Measurements from ENCODE around the gene SLC7A8. TPM values are rescaled to one million over a fixed set of nuclear protein-coding genes. Genes with fewer than 3 reads are reported as not detected.

SLC7A8 gene
- total RNA-seq, 1 experiment from 2014 or later = not detected

DNA sequence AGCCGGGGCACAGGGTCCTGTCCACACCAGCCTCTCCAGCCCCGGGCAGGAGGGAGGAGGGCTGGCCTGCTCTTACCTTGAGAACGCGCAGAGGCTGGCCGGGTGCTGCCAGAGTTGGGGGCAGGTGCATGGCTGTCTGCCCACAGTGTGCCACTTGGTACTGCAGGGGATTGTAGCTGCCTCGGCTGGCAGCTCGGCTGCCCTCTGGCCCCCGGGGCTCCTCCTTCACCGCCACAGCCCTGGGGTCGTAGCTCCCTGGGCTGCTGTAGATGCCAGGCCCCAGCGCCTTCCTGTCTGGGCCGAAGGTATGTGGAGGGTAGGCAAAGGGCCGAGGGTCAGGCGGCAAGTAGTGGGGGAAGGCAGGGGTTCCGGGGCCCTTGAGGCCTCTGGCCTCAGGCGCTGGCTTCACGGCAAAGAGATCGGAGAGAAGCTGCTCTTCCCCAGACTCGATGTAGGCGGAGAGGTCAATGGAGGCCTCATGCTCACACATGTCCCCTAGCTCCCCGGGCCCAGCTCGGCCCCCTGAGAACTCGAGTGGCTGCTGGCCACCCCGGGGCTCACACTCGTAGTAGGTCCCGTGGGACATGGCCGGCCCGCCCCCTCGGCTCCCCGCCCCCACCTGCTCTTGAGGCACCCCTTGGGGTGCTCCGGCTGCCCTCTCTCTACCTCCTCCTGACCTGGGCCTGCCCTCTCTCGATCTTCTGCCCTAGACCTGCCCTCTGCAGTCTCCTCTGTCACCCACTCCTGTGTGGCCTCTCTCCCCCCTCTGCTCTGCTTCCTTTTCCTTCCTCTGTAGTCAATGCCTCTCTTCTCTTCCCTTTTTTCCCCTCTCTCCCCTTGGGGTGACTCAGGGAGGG lies 64.7 kb downstream of the SLC7A8 start, which contains the start of gene CEBPE:
Gene CEBPE, minus strand, starts transcription at position 750 of the 857 bp plus-strand sequence. Its CDS starts 164 bp downstream, at position 586.
- intact Hi-C loops (cut with micrococcal nuclease; ENCODE audit: unreplicated experiment) = no loop called here
- BruUV-seq (replicated peaks) = no TSS peak
- no peaks in the 10 kb centered on the region for H3K9me3 Mint-ChIP-seq (ENCODE audit: low read depth, unreplicated experiment)
- H3K4me1 Mint-ChIP-seq (ENCODE audit: low read depth, unreplicated experiment) = peaks cover 32% of the 10 kb centered on the region
- TF ChIP-seq, protein P1, sequence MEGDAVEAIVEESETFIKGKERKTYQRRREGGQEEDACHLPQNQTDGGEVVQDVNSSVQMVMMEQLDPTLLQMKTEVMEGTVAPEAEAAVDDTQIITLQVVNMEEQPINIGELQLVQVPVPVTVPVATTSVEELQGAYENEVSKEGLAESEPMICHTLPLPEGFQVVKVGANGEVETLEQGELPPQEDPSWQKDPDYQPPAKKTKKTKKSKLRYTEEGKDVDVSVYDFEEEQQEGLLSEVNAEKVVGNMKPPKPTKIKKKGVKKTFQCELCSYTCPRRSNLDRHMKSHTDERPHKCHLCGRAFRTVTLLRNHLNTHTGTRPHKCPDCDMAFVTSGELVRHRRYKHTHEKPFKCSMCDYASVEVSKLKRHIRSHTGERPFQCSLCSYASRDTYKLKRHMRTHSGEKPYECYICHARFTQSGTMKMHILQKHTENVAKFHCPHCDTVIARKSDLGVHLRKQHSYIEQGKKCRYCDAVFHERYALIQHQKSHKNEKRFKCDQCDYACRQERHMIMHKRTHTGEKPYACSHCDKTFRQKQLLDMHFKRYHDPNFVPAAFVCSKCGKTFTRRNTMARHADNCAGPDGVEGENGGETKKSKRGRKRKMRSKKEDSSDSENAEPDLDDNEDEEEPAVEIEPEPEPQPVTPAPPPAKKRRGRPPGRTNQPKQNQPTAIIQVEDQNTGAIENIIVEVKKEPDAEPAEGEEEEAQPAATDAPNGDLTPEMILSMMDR (IDR thresholded peaks at IDR 0.05; ENCODE audit: unreplicated experiment) = no peak
- H3K36me3 Mint-ChIP-seq (ENCODE audit: insufficient read depth, unreplicated experiment) = no peaks in the 10 kb centered on the region
- CTCF ChIA-PET = no interaction called here
- H3K4me3 Mint-ChIP-seq (ENCODE audit: low read depth, unreplicated experiment) = no peak within 1 kb of the TSS
- no peak within 1 kb of the TSS for H3K27ac Mint-ChIP-seq (ENCODE audit: unreplicated experiment)
- no peak for DNase-seq
- peaks cover 32% of the 10 kb centered on the region for H3K27me3 Mint-ChIP-seq (ENCODE audit: unreplicated experiment)

DNA sequence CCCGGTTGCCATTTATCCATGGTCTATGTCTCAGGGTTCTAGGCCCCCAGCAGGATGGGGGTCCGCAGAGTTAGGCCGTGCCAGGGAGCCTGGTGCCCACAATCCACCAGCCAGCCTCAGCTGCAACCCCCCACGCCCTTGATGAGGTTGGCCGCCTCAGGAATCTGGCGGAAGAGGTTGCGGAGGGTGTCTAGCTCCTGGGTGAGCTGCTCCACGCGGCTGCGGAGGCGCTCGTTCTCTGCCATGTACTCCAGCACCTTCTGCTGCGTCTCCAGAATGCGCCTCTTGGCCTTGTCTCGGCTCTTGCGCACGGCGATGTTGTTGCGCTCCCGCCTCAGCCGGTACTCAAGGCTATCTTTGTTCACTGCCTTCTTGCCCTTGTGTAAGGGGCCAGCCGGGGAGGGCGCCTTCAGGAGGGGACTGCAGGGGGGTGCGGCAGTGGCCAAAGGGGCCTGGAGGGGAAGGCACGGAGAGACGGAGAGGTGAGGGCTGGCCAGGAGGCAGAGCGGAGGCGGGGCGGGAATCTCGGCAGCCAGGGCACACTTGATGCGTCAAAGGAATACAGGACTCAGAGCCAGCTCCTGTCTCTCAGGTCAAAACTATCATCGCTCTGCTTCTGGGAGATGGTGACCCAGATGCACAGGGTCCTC lies 66.0 kb downstream of the SLC7A8 start:
- DNase-seq = no peak
- TF ChIP-seq, protein P1 (IDR thresholded peaks at IDR 0.05; ENCODE audit: unreplicated experiment) = no peak
- H3K4me3 Mint-ChIP-seq (ENCODE audit: low read depth, unreplicated experiment) = no peak overlapping the region
- peaks cover 20% of the 10 kb centered on the region for H3K27me3 Mint-ChIP-seq (ENCODE audit: unreplicated experiment)
- no peaks in the 10 kb centered on the region for H3K9me3 Mint-ChIP-seq (ENCODE audit: low read depth, unreplicated experiment)
- no peaks in the 10 kb centered on the region for H3K36me3 Mint-ChIP-seq (ENCODE audit: insufficient read depth, unreplicated experiment)
- BruUV-seq (replicated peaks) = no TSS peak
- peaks cover 21% of the 10 kb centered on the region for H3K4me1 Mint-ChIP-seq (ENCODE audit: low read depth, unreplicated experiment)
- H3K27ac Mint-ChIP-seq (ENCODE audit: unreplicated experiment) = no peak overlapping the region
- CTCF ChIA-PET = interaction anchor here (0.6 kb wide), 1 partner anchor 97 kb away, joined by 4 read pairs; no protein-coding TSS in a partner anchor
- intact Hi-C loops (cut with micrococcal nuclease; ENCODE audit: unreplicated experiment) = no loop called here

DNA sequence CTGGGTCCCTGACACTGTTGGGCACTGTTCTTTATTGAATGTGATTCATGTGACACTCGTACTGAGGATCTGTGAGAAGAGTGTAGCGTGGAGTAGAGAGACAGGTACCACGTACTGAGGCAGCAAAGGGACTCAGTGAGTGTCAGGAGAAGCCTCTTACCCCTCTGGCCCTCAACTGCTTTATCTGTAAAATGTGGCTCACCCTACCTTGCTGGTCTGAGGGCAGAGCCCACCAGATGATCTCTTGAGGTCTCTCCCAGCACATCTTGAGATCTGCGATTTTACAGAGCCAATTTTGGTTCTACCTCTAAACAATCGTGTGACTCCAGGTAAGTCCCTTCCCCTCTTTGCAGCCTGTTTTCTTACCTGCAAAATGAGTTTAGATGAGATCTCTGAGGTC lies 67.5 kb downstream of the SLC7A8 start:
- H3K36me3 Mint-ChIP-seq (ENCODE audit: insufficient read depth, unreplicated experiment) = no peaks in the 10 kb centered on the region
- CTCF ChIA-PET = interaction anchor here (1.2 kb wide), 1 partner anchor 47 kb away, joined by 3 read pairs; no protein-coding TSS in a partner anchor
- BruUV-seq (replicated peaks) = no TSS peak
- no peaks in the 10 kb centered on the region for H3K9me3 Mint-ChIP-seq (ENCODE audit: low read depth, unreplicated experiment)
- no peak for DNase-seq
- intact Hi-C loops (cut with micrococcal nuclease; ENCODE audit: unreplicated experiment) = no loop called here
- no peak overlapping the region for H3K27ac Mint-ChIP-seq (ENCODE audit: unreplicated experiment)
- TF ChIP-seq, protein P1 (IDR thresholded peaks at IDR 0.05; ENCODE audit: unreplicated experiment) = no peak
- peaks cover 17% of the 10 kb centered on the region for H3K4me1 Mint-ChIP-seq (ENCODE audit: low read depth, unreplicated experiment)
- no peak overlapping the region for H3K4me3 Mint-ChIP-seq (ENCODE audit: low read depth, unreplicated experiment)
- H3K27me3 Mint-ChIP-seq (ENCODE audit: unreplicated experiment) = peaks cover 5% of the 10 kb centered on the region

DNA sequence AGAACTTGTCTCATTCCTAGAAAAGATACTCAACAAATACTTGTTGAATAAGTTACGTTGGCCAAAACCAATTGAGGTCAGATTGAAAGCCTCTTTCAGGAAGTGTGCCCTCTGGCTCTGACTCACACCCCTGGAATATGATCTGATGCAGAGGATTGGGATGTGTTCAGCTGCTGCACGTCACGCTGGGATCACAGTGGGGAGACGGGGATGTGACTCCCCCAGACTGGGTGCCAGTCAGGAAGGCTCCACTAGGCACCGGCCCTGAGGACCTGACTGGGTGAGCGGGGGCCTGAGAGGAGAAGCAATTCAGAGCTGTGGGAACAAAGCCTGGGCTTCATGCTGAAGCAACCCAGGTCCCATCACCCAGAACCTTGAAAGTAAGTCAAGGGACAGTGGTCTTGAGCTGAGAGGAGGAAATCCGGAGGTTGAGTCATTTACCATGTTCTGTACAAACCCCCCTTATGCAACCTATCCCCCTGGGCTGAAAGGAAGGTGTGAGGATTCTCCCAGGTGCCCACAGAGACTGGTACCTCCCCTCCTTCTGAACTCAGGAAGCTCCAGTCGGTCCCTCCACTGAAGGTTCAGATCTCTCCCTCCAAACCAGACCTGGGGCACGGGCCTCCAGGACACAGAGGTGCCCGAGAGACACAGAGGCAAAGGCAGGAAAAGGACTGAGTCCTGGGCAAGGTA lies 68.3 kb downstream of the SLC7A8 start:
- no peaks in the 10 kb centered on the region for H3K27me3 Mint-ChIP-seq (ENCODE audit: unreplicated experiment)
- no peaks in the 10 kb centered on the region for H3K9me3 Mint-ChIP-seq (ENCODE audit: low read depth, unreplicated experiment)
- intact Hi-C loops (cut with micrococcal nuclease; ENCODE audit: unreplicated experiment) = no loop called here
- H3K4me3 Mint-ChIP-seq (ENCODE audit: low read depth, unreplicated experiment) = no peak overlapping the region
- CTCF ChIA-PET = interaction anchor here (0.6 to 1.2 kb wide), 2 partner anchors 46 to 84 kb away, joined by 3 read pairs; no protein-coding TSS in a partner anchor
- no peaks in the 10 kb centered on the region for H3K36me3 Mint-ChIP-seq (ENCODE audit: insufficient read depth, unreplicated experiment)
- DNase-seq = peak; percentile 58
- BruUV-seq (replicated peaks) = TSS peak; percentile 75
- H3K4me1 Mint-ChIP-seq (ENCODE audit: low read depth, unreplicated experiment) = peaks cover 12% of the 10 kb centered on the region
- TF ChIP-seq, protein P1 (IDR thresholded peaks at IDR 0.05; ENCODE audit: unreplicated experiment) = no peak
- H3K27ac Mint-ChIP-seq (ENCODE audit: unreplicated experiment) = no peak overlapping the region

Data from Calu3 (cell line).